Endothelial cell of umbilical vein (primary cell): ENCODE measurements around the gene RYR2. TPM values are rescaled to one million over a fixed set of nuclear protein-coding genes. Genes with fewer than 3 reads are reported as not detected.

Experiments
- BruUV-seq: library from RNA; stranded (reverse); fragments of 400-500 nt; replicated peaks from 2 replicates; lab custom pipeline; 2021; lab: Mats Ljungman, UMichigan
- CTCF ChIA-PET: fragments of 300-600, 350-600 bp; sonication (Branson Sonifier 250); formaldehyde crosslinking; loops from one replicate; lab custom pipeline; 2021; ENCODE audit warnings: antibody characterized with exemption, inconsistent platforms; lab: Charles Lee
- POLR2A ChIA-PET: fragments of 300-600, 350-600 bp; sonication (Branson Sonifier 250); formaldehyde crosslinking; loops from one replicate; lab custom pipeline; 2021; ENCODE audit warnings: antibody characterized with exemption, inconsistent platforms; lab: Charles Lee
- DNase-seq: peaks from one replicate; pipeline ENCODE4 v3.0.0-alpha.2; 2011; ENCODE audit warnings: low read depth, low spot score
- FAIRE-seq: peaks from 2 replicates; lab custom pipeline; 2011; peaks lifted over from hg19 to GRCh38; lab: Jason Lieb, UNC
- H2AFZ ChIP-seq: 2 replicates; pipeline ENCODE4 v1.6.0; 2012; ENCODE audit warnings: low read depth, low read length, control low read depth, inconsistent platforms
- H3K27ac ChIP-seq: 2 replicates; pipeline ENCODE4 v1.5.1; 2011; ENCODE audit warnings: low read depth, mild to moderate bottlenecking, control low read depth, low read length, moderate library complexity; ENCODE audit not compliant: insufficient read depth
- H3K27me3 ChIP-seq, 2 experiments: 2 replicates each; pipeline versions ENCODE4 v1.6.0 to v1.6.1; 2011; ENCODE audit warnings: low read length in 2 of 2, mixed read lengths in 1 of 2; ENCODE audit not compliant: control insufficient read depth in 2 of 2, insufficient read depth in 2 of 2
- H3K36me3 ChIP-seq, 2 experiments: 2 replicates in 1 of 2; 3 replicates in 1 of 2; pipeline ENCODE4 v1.5.1; 2011; ENCODE audit warnings: low read length in 2 of 2, mild to moderate bottlenecking in 1 of 2, moderate library complexity in 1 of 2; ENCODE audit not compliant: control insufficient read depth in 2 of 2, insufficient read depth in 2 of 2; ENCODE audit errors: extremely low read depth in 1 of 2
- H3K4me1 ChIP-seq: 3 replicates; pipeline ENCODE4 v1.5.1; 2011; ENCODE audit warnings: mild to moderate bottlenecking, low read length; ENCODE audit not compliant: control insufficient read depth, insufficient read depth; ENCODE audit errors: extremely low read depth
- H3K4me2 ChIP-seq: 2 replicates; pipeline ENCODE4 v1.6.1; 2011; ENCODE audit warnings: low read length, control low read depth, mixed read lengths; ENCODE audit not compliant: insufficient read depth
- H3K4me3 ChIP-seq, 3 experiments: fragments of 200-600 bp in 1 of 3; sonication (generic), shearing (Covaris generic) in 1 of 3; replicated peaks in 1 of 3; 2 replicates each; pipeline ENCODE4 v1.5.1; 2011 to 2016; ENCODE audit warnings: control low read depth in 3 of 3, low read length in 3 of 3, mild to moderate bottlenecking in 2 of 3, inconsistent platforms in 1 of 3, low read depth in 1 of 3, moderate library complexity in 1 of 3; ENCODE audit not compliant: insufficient read depth in 1 of 3
- H3K79me2 ChIP-seq: 2 replicates; pipeline ENCODE4 v1.6.0; 2012; ENCODE audit warnings: low read length, inconsistent platforms; ENCODE audit not compliant: control insufficient read depth, insufficient read depth
- H3K9ac ChIP-seq: replicated peaks from 2 replicates; pipeline ENCODE3; 2011; ENCODE audit warnings: low read length, control low read depth; ENCODE audit not compliant: insufficient read depth; ENCODE audit errors: extremely low read depth
- H3K9me1 ChIP-seq: replicated peaks from 3 replicates; pipeline ENCODE4 v1.6.0; 2011; ENCODE audit warnings: mild to moderate bottlenecking, low read length; ENCODE audit not compliant: control insufficient read depth, insufficient read depth; ENCODE audit errors: extremely low read depth
- H3K9me3 ChIP-seq: replicated peaks from 2 replicates; pipeline ENCODE4 v1.5.1; 2012; ENCODE audit warnings: low read length, inconsistent platforms; ENCODE audit not compliant: control insufficient read depth, insufficient read depth
- H4K20me1 ChIP-seq: replicated peaks from 2 replicates; pipeline ENCODE3; 2011; ENCODE audit warnings: mild to moderate bottlenecking, low read length; ENCODE audit not compliant: control insufficient read depth, insufficient read depth; ENCODE audit errors: extremely low read depth
- CTCF ChIP-seq, 2 donors: IDR thresholded peaks; 1 replicate in 1 of 2; 2 replicates in 1 of 2; pipeline ENCODE4 v1.5.1; 2011; ENCODE audit warnings: low read length in 2 of 2, mild to moderate bottlenecking in 2 of 2, moderate library complexity in 2 of 2, control low read depth in 1 of 2, inconsistent platforms in 1 of 2, low read depth in 1 of 2; ENCODE audit not compliant: insufficient read depth in 1 of 2; ENCODE audit errors: extremely low read depth in 1 of 2
- EZH2 ChIP-seq: IDR thresholded peaks from 2 replicates; pipeline ENCODE4 v1.6.1; 2012; ENCODE audit warnings: borderline replicate concordance, low read depth, mild to moderate bottlenecking, moderate library complexity, low read length, inconsistent platforms; ENCODE audit not compliant: severe bottlenecking
- FOS ChIP-seq: IDR thresholded peaks from 2 replicates; pipeline ENCODE4 v1.6.1; 2011; ENCODE audit warnings: mild to moderate bottlenecking, low read length, moderate library complexity, borderline replicate concordance; ENCODE audit not compliant: insufficient read depth
- GATA2 ChIP-seq: IDR thresholded peaks from 2 replicates; pipeline ENCODE4 v1.7.0; 2011; ENCODE audit warnings: low read depth, mild to moderate bottlenecking, moderate library complexity, mixed read lengths, low read length; ENCODE audit not compliant: insufficient read length, insufficient read depth
- JUN ChIP-seq: IDR thresholded peaks from 2 replicates; pipeline ENCODE4 v1.6.1; 2011; ENCODE audit warnings: borderline replicate concordance, low read depth; ENCODE audit not compliant: insufficient read length, insufficient read depth
- MAX ChIP-seq: IDR thresholded peaks from 2 replicates; pipeline ENCODE4 v1.6.1; 2011; ENCODE audit not compliant: insufficient read depth, insufficient read length
- MYC ChIP-seq: IDR thresholded peaks from one replicate; pipeline ENCODE4 v1.6.1; 2011; ENCODE audit warnings: mild to moderate bottlenecking, low read depth, low read length
- POLR2A ChIP-seq: IDR thresholded peaks from 2 replicates; pipeline ENCODE4 v1.6.1; 2012; ENCODE audit warnings: low read depth, mild to moderate bottlenecking, control low read depth, low read length
- POLR2AphosphoS5 ChIP-seq: IDR thresholded peaks from 2 replicates; pipeline ENCODE4 v1.6.1; 2012; ENCODE audit warnings: low read depth, mild to moderate bottlenecking, control low read depth, low read length, moderate library complexity; ENCODE audit not compliant: insufficient read depth
- dilution Hi-C: fragments of 300-500 bp; cut with MboI; formaldehyde crosslinking; loops from one replicate; pipeline ENCODE4 v1.15.0; 2019; ENCODE audit warnings: low sequenced_read_pairs; ENCODE audit not compliant: extremely low pct_ligation_motif_present
- intact Hi-C: fragments of 100-400 bp; cut with micrococcal nuclease; formaldehyde crosslinking; loops from one replicate; pipeline ENCODE4 v1.10.0; 2022
- polyA plus RNA-seq, 4 experiments: library from polyadenylated mRNA; depleted of rRNA in 3 of 4; stranded (reverse) in 3 of 4; unstranded in 1 of 4; fragments of >200 nt; gene quantifications; 2 replicates each; pipeline versions ENCODE4 v1.2.1 to v1.2.3, GENCODE V29; 2011 to 2012; ENCODE audit warnings: missing spikeins in 1 of 4
- total RNA-seq: library from RNA; stranded (reverse); gene quantifications from 2 replicates; pipeline ENCODE4 v1.2.3, GENCODE V29; 2021

The RYR2 gene
- total and polyA plus RNA-seq, 2 donors (not counting 3 experiments of a cell fraction or from before 2014, with no cell fraction given) = not detected

GRCh38 chr1:237578540-237578939 lies 536.6 kb downstream of the RYR2 start:
- H3K27ac ChIP-seq = no peak overlapping the region
- H3K27me3 ChIP-seq = no peaks in the 10 kb centered on the region
- dilution Hi-C loops (no loop called here), intact Hi-C loops (no loop called here)
- DNase-seq = no peak
- H3K9me1 ChIP-seq = no peaks in the 10 kb centered on the region
- H2AFZ ChIP-seq = no peak overlapping the region
- ChIA-PET POLR2A (no interaction called here), CTCF (no interaction called here)
- no peak for FAIRE-seq
- no peak overlapping the region for H3K4me3 ChIP-seq
- H3K9me3 ChIP-seq = peaks cover 2% of the 10 kb centered on the region
- no peaks in the 10 kb centered on the region for H4K20me1 ChIP-seq
- no peak overlapping the region for H3K4me2 ChIP-seq
- no peaks in the 10 kb centered on the region for H3K36me3 ChIP-seq
- no peaks in the 10 kb centered on the region for H3K79me2 ChIP-seq
- TF ChIP-seq POLR2AphosphoS5 (no peak), FOS (no peak), MAX (no peak), MYC (no peak)
- no peak overlapping the region for H3K9ac ChIP-seq
- no TSS peak for BruUV-seq
- no peaks in the 10 kb centered on the region for H3K4me1 ChIP-seq

GRCh38 chr1:237580726-237581125 lies 538.7 kb downstream of the RYR2 start:
- CTCF ChIA-PET = no interaction called here
- TF ChIP-seq POLR2AphosphoS5 = no peak
- TF ChIP-seq GATA2 = no peak
- no peak for TF ChIP-seq POLR2A
- TF ChIP-seq MYC = no peak
- TF ChIP-seq EZH2 = no peak
- TF ChIP-seq JUN = no peak
- no peak for TF ChIP-seq FOS
- no peak for TF ChIP-seq CTCF (IDR thresholded peaks at IDR 0.05; ENCODE audit: extremely low read depth in 1 of 2, insufficient read depth in 1 of 2, low read depth in 1 of 2, low read length in 2 of 2)
- TF ChIP-seq MAX = no peak
- Histone ChIP-seq H3K9me1 (no peaks in the 10 kb centered on the region), H3K79me2 (no peaks in the 10 kb centered on the region), H4K20me1 (no peaks in the 10 kb centered on the region), H3K4me3 (no peak overlapping the region), H3K27me3 (no peaks in the 10 kb centered on the region), H3K36me3 (no peaks in the 10 kb centered on the region), H3K9me3 (peaks cover 2% of the 10 kb centered on the region), H3K9ac (no peak overlapping the region), H3K4me2 (no peak overlapping the region), H3K4me1 (no peaks in the 10 kb centered on the region), H2AFZ (no peak overlapping the region), H3K27ac (no peak overlapping the region)
- POLR2A ChIA-PET = no interaction called here
- DNase-seq (no peak), FAIRE-seq (no peak)
- dilution Hi-C loops = no loop called here
- no TSS peak for BruUV-seq
- intact Hi-C loops = no loop called here
